Endothelial cell (in vitro differentiated cells): Measurements from ENCODE around the gene ANKRD40. TPM values are rescaled to one million over a fixed set of nuclear protein-coding genes. Genes with fewer than 3 reads are reported as not detected.

Experiments used
- DNase-seq: peaks from one replicate; pipeline ENCODE4 v3.0.0; 2021; ENCODE audit warnings: low spot score
- H3K27ac Mint-ChIP-seq: one replicate; pipeline ENCODE4 v1.8.0; 2021; ENCODE audit warnings: mixed read lengths, inconsistent platforms; ENCODE audit not compliant: unreplicated experiment
- H3K27me3 Mint-ChIP-seq: one replicate; pipeline ENCODE4 v1.8.0; 2021; ENCODE audit warnings: mild to moderate bottlenecking, moderate library complexity, mixed read lengths, inconsistent platforms; ENCODE audit not compliant: unreplicated experiment
- H3K36me3 Mint-ChIP-seq: one replicate; pipeline ENCODE4 v1.8.0; 2021; ENCODE audit warnings: mild to moderate bottlenecking, low read depth, mixed read lengths, inconsistent platforms; ENCODE audit not compliant: unreplicated experiment
- H3K4me1 Mint-ChIP-seq: one replicate; pipeline ENCODE4 v1.8.0; 2021; ENCODE audit warnings: mild to moderate bottlenecking, mixed read lengths, inconsistent platforms; ENCODE audit not compliant: unreplicated experiment
- H3K4me3 Mint-ChIP-seq: one replicate; pipeline ENCODE4 v1.8.0; 2021; ENCODE audit warnings: mild to moderate bottlenecking, mixed read lengths, inconsistent platforms; ENCODE audit not compliant: unreplicated experiment
- H3K9me3 Mint-ChIP-seq: one replicate; pipeline ENCODE4 v1.8.0; 2021; ENCODE audit warnings: mixed read lengths, inconsistent platforms; ENCODE audit not compliant: unreplicated experiment
- CTCF ChIP-seq: fragments of 200-600 bp; sonication (generic); IDR thresholded peaks from one replicate; pipeline ENCODE4 v1.5.0; 2021; ENCODE audit warnings: antibody characterized with exemption; ENCODE audit not compliant: unreplicated experiment
- total RNA-seq: library from RNA; stranded (reverse); fragmentation: NEBNext Ultra II Directional; extraction: Animal tissue kit (Norgen Biotek cat#: 25700); gene quantifications from one replicate; pipeline ENCODE4 v1.2.1, GENCODE V29; 2021; ENCODE audit not compliant: unreplicated experiment

ANKRD40 gene
- total RNA-seq, 1 donor from 2014 or later = 37.3 TPM

- no peaks in the 10 kb centered on the region for H3K9me3 Mint-ChIP-seq
- H3K4me1 Mint-ChIP-seq = peaks cover 6% of the 10 kb centered on the region
- TF ChIP-seq CTCF = no peak
- H3K27me3 Mint-ChIP-seq = peaks cover 2% of the 10 kb centered on the region
- no peaks in the 10 kb centered on the region for H3K36me3 Mint-ChIP-seq
- no peak for DNase-seq
- H3K4me3 Mint-ChIP-seq = no peak overlapping the region
- H3K27ac Mint-ChIP-seq = no peak overlapping the region
Measured at GRCh38 chr17:50680126-50680525, 27.6 kb downstream of the ANKRD40 start.

- Mint-ChIP-seq H3K9me3 (no peaks in the 10 kb centered on the region), H3K4me3 (no peak overlapping the region), H3K27ac (no peak overlapping the region), H3K36me3 (no peaks in the 10 kb centered on the region), H3K4me1 (peaks cover 6% of the 10 kb centered on the region), H3K27me3 (peaks cover 2% of the 10 kb centered on the region)
- DNase-seq = no peak
- no peak for TF ChIP-seq CTCF
Measured at GRCh38 chr17:50679008-50679544, 28.6 kb downstream of the ANKRD40 start.

GRCh38 chr17:50677851-50678375 lies 29.8 kb downstream of the ANKRD40 start:
- H3K4me1 Mint-ChIP-seq = peaks cover 6% of the 10 kb centered on the region
- no peaks in the 10 kb centered on the region for H3K36me3 Mint-ChIP-seq
- no peak for DNase-seq
- no peaks in the 10 kb centered on the region for H3K9me3 Mint-ChIP-seq
- TF ChIP-seq CTCF = no peak
- H3K4me3 Mint-ChIP-seq = no peak overlapping the region
- H3K27ac Mint-ChIP-seq = no peak overlapping the region
- peaks cover 2% of the 10 kb centered on the region for H3K27me3 Mint-ChIP-seq

- Mint-ChIP-seq H3K9me3 (no peaks in the 10 kb centered on the region), H3K4me1 (peaks cover 3% of the 10 kb centered on the region), H3K36me3 (no peaks in the 10 kb centered on the region), H3K4me3 (no peak overlapping the region), H3K27ac (no peak overlapping the region), H3K27me3 (no peaks in the 10 kb centered on the region)
- TF ChIP-seq CTCF = no peak
- DNase-seq = no peak
Measured at GRCh38 chr17:50676065-50676975, 31.4 kb downstream of the ANKRD40 start.

GRCh38 chr17:50675627-50676026 lies 32.1 kb downstream of the ANKRD40 start:
- Mint-ChIP-seq H3K27ac (no peak overlapping the region), H3K9me3 (no peaks in the 10 kb centered on the region), H3K27me3 (no peaks in the 10 kb centered on the region), H3K36me3 (no peaks in the 10 kb centered on the region), H3K4me1 (no peaks in the 10 kb centered on the region), H3K4me3 (no peak overlapping the region)
- no peak for TF ChIP-seq CTCF
- no peak for DNase-seq
